Stimulated activated CD4-positive, alpha-beta T cell treated with anti-CD3 and anti-CD28 coated beads, TNF-alpha, amount 100 ng/mL, for 1 hour (primary cell): Measurements from ENCODE around the gene ACSF2.
"Not testable (repeated sequence)": the region's sequence is repeated elsewhere in the genome, so short reads cannot be mapped to it uniquely, and the experiment has no call there.

Experiments used
- DNase-seq, 3 donors: peaks; one replicate each; pipeline ENCODE4 v3.0.0-alpha.2; 2020; ENCODE audit warnings: low read depth in 3 of 3, low spot score in 1 of 3

The ACSF2 gene

DNA sequence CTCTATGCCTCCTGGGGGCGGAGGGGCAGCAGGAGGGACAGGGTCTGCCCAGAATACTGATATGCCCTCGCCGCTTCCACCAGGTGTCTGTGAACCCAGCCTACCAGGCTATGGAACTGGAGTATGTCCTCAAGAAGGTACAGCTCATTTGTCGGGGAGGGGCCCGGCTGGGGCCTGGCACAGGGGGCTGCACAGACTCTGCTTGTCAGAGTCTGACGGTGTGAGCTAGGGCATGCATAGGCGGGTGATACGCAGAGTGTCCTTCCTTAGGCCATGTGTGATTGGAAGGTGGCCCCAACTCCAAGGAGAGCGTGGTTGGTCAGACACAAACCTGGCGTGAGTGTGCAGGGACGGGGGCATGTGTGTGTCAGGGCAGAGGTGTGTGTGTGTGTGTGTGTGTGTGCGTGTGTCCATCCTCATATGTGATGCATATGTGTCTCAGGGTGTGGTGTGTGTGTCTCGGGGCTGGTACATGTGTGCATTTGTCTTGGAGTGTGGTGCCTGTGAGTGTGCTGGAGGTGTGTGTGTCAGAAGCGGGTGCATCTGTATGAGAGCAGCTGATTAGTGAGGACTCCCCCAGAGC is 35.6 kb downstream of the ACSF2 start:
- DNase-seq = no peak

DNA sequence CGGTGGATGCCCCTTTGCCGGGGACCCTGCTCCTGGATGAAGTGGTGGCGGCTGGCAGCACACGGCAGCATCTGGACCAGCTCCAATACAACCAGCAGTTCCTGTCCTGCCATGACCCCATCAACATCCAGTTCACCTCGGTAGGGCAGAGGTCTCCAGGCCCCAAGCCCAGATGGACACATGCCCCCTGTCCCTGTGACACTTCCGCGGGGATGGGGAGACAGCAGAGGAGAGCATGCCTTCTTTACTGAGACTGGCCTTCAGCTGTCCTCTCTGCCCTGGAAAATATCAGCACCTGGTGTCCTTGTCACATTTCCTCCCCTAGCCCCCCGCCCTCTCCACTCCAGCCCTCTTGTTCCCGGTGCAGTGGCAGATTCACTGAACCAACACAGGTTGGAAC is 36.4 kb downstream of the ACSF2 start:
- DNase-seq = no peak

DNA sequence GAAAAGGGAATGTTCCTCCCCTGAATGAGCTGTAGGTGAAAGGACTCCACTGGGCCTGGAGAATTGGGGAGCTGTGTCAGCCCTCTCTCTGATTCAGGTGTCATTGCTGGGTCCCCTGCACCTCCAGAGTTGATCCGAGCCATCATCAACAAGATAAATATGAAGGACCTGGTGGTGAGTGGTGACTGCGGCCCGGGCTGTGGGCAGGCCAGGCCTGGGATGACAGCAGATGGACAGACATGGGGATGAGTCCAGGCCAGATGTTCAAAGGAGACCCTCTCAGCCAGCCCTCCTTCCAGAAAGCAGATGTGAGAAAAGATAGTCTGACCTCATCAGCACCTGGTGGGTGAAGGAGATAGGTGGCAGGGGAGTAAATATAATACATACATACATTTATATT is 38.1 kb downstream of the ACSF2 start:
- DNase-seq = no peak

- no peak for DNase-seq
These were observed 38.7 kb downstream of the ACSF2 start for GRCh38 chr17:50464736-50465135.

GRCh38 chr17:50465171-50465570 is 39.2 kb downstream of the ACSF2 start:
- DNase-seq = no peak

DNA sequence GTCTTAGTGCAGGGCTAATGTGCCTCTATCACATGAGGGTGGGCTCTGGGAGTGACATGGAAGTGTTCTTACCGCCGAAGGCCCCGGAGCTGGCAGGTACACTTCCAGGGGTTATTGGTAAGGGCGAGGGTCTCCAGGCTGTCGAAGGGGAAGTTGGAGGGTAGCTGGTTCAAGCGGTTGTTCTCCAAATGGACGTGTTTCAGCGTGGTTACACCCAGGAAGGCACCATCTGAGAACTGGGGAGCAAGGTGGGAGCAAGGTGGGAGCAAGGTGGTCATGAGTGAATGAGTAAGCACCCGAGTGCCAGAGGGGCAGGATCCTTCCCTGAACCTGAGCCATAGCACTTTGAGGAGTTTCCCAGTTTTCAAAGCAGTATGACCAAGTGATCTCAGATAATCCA is 39.6 kb downstream of the ACSF2 start:
- DNase-seq = no peak

DNA sequence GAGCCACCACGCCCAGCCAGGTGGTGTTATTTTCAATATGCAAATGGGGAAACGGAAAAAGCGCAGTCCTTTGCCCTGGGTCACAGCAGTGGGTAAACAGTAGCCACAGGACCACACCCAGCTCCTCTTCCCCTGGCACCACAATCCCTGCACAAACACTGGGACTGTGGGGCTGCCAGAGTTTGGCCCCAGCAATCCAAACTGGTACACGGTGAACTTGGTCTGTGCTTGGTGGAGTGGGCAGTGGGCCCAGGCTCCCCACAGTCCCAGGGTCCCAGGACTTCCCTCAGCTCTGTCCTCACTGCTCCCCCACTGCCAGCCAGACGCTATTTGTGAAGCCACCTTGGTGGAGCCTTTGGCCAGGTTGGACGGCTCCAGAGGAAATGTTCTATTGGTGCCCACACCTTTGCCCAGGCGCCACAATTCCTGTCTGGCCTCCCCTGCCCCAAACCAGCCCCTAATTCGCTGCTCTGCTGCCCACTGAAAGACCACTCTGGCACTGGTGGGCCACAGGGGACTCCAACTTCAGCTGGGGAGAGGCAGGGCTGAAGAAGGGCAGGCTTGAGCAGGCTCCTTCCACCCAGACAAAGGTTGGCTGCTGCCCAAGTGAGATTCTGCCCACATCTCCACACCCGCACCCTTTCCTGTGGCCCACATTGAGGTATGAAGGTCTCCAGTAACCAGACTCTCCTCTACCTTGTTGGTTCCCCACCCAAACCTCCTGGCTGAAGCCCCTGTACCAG is 40.5 kb downstream of the ACSF2 start:
- DNase-seq = no peak

- DNase-seq = no peak
These were observed 41.3 kb downstream of the ACSF2 start for GRCh38 chr17:50467114-50467854.

DNA sequence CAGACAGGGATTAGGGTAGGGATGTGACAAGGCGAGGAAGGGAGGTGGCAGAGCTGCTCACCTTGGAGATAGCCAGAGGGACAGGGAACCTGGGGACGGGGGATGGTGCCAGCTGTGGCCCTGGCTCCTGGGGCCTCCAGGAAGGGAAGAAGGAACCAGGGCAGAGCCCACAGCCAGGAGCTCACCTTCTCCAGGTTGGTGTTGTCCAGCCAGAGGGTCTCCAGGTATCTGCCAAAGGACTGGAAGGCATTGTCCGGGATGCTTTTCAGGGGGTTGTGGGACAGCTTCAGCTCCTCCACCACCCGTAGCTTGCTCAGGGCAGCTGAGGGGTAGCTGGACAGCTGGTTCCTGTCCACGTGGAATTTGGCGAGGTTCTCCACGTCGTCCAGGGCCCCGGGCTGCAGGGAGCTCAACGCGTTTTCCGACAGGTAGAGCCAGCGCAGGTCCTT is 41.9 kb downstream of the ACSF2 start:
- no peak for DNase-seq

DNA sequence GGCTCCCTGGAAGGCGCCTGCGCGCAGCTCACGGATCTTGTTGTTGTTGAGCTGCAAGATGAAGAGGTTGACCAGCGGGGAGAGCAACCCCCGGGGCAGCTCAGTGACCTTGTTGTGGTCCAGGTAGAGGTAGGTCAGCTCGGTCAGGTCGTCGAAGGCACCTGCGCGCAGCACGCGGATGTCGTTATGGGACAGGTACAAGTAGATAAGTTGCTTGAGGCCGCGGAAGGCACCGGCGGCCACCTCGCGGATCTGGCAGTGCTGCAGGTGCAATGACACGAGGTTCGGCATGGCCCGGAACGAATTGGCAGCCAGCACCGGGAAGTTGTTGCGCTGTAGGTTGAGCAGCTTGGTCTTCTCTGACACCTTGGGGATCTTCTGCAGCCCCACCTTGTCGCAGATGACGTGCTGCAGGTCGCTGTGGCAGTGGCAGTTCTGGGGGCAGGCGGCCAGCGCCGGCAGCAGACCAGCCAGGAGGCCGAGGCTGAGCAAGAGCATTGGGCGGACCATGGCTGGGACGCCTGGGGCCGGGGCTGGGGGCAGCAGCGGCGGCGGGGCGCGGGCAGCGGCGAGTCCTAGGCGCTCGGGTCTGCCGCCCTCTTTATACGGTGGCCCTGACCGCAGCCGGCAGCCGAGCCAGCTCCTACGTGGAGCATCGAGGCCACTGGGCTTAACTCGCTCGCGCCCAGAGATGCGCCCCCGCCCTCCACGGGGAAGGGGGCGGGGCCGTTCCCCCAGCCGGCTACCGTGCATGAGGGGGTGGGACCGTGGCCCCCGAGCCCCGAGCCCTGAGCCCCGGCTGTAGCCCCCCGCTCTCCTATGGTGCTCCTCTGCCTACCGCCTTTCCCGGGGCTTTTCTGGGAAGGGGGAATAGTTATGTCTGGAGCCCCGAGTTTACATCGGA is 42.5 kb downstream of the ACSF2 start, which contains the start of gene CHAD:
TSS of gene CHAD (minus strand) at position 577 of the 904 bp plus-strand sequence. CDS start at position 510, 67 bp downstream.
- no peak for DNase-seq

DNA sequence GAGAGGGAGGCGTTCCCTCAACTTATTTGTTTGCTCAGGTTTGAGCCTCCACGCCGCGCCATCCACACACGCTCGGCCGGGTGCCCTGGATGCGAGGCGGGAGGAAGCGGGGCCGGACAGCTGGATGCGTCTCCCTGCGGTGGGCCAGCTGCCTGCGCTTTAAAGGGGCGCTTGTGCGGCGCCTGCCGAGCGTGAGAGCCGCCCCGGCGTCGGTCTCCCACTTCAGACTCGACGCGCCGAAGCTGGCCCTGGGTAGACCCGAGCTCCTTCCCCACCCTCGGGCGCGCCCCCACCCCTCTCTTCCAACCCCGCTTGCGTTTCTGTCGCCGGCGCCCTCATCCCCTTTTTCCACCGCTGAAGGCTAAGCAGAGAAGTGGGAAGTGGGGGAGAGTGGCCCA is 43.2 kb downstream of the ACSF2 start:
- DNase-seq = no peak

GRCh38 chr17:50469671-50470305 is 43.8 kb downstream of the ACSF2 start:
- DNase-seq = no peak

GRCh38 chr17:50470426-50470825 is 44.4 kb downstream of the ACSF2 start:
- DNase-seq = no peak

DNA sequence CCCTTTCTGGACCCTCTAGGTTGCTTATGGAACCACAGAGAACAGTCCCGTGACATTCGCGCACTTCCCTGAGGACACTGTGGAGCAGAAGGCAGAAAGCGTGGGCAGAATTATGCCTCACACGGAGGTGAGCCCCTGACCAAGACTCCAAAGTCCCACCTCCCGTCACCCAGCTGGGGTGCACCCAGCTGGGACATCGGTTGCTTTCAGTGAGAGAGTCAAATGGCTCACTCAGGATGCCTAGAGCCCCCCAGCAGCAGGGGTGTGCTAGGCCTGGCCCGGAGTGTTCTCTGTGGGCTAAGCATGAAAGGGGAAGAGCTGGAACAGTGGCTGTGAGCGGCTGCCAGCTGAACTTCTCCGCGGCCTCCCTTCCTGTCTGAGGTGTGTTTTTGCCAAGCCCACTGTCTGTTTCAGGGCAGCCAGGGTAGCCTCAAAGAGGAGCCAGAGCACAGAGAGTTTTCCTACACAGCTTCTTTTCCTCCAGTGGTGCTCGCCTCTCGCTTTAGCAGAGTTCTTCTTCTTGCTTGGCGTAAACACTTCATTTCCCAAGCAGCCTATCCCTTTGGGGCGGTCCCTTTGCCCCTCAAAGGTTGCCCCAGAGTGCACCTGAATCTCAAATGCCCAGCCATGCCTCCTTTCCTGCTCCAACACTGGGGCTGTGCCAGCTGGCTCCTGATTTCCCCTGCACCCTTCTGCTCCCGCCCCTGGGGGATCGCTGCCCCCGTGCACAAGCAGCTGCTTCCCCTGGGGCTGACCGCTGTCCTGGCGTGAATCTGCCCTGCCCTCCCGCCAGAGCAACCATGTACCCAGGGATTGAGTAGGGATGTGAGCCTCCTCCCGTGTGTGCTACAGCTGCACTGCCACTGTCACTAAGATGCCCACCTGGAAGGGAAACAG is 45.2 kb downstream of the ACSF2 start:
- no peak for DNase-seq

- no peak for DNase-seq
These were observed 46.3 kb downstream of the ACSF2 start for GRCh38 chr17:50472286-50472685.

GRCh38 chr17:50472761-50473161 is 46.7 kb downstream of the ACSF2 start:
- not testable (repeated sequence) for DNase-seq

- DNase-seq = no peak
These were observed 47.9 kb downstream of the ACSF2 start for GRCh38 chr17:50473901-50474300.

GRCh38 chr17:50474523-50474922 is 48.5 kb downstream of the ACSF2 start:
- no peak for DNase-seq

DNA sequence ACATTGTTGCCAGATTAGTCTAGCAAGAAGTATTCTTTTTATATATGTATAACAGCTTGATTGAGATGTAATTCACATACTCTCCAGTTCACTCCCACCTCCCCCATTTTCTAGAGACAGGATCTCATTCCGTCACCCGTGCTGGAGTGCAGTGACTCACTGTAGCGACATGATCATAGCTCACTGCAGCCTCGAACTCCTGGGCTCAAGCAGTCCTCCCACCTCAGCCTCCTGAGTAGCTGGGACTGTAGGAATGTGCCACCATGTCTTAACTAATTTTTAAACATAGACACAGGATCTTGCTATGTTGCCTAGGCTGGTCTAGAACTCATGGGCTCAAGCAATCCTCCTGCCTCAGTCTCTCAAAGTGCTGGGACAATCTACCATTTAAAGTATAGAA is 49.3 kb downstream of the ACSF2 start:
- DNase-seq = no peak
